NCI-H524 treated with DMSO at 0.1 percent for 48 hours (cell line): ENCODE results near the gene FBXL7.
A peak's percentile ranks its signal among the peaks of the same experiment; 100 is the strongest.

Experiments
- DNase-seq: peaks from one replicate; lab custom pipeline; 2025; lab: John Stamatoyannopoulos, UW

Gene FBXL7

GRCh38 chr5:15948190-15948589, 448.2 kb downstream of the FBXL7 start:
- no peak for DNase-seq

- no peak for DNase-seq
Observed at GRCh38 chr5:15951126-15951525, 451.1 kb downstream of the FBXL7 start.

- no peak for DNase-seq
Observed at GRCh38 chr5:15951550-15951949, 451.6 kb downstream of the FBXL7 start.

GRCh38 chr5:15956622-15957021, 456.6 kb downstream of the FBXL7 start:
- no peak for DNase-seq

GRCh38 chr5:15957124-15957523, 457.1 kb downstream of the FBXL7 start:
- no peak for DNase-seq

GRCh38 chr5:15959370-15960164, 459.6 kb downstream of the FBXL7 start:
- peak; percentile 90 for DNase-seq

- no peak for DNase-seq
Observed at GRCh38 chr5:15966066-15966640, 466.2 kb downstream of the FBXL7 start.

- DNase-seq = no peak
Observed at GRCh38 chr5:15966651-15967050, 466.7 kb downstream of the FBXL7 start.

- no peak for DNase-seq
Observed at GRCh38 chr5:15968993-15969392, 469.0 kb downstream of the FBXL7 start.

- DNase-seq = no peak
Observed at GRCh38 chr5:15977851-15978250, 477.9 kb downstream of the FBXL7 start.

GRCh38 chr5:15980835-15981234, 480.9 kb downstream of the FBXL7 start:
- DNase-seq = no peak

- DNase-seq = no peak
Observed at GRCh38 chr5:15983392-15983791, 483.4 kb downstream of the FBXL7 start.
